HG02870 (cell line): ENCODE data around the gene NOS1.
"Not testable (repeated sequence)": the region's sequence is repeated elsewhere in the genome, so short reads cannot be mapped to it uniquely, and the experiment has no call there.

ENCODE experiments used
- ATAC-seq: cut with Tn5 transposase; IDR thresholded peaks from one replicate; pipeline ENCODE4 v1.9.1; 2021; ENCODE audit warnings: mild to moderate bottlenecking, moderate library complexity; ENCODE audit not compliant: unreplicated experiment

NOS1 gene

DNA sequence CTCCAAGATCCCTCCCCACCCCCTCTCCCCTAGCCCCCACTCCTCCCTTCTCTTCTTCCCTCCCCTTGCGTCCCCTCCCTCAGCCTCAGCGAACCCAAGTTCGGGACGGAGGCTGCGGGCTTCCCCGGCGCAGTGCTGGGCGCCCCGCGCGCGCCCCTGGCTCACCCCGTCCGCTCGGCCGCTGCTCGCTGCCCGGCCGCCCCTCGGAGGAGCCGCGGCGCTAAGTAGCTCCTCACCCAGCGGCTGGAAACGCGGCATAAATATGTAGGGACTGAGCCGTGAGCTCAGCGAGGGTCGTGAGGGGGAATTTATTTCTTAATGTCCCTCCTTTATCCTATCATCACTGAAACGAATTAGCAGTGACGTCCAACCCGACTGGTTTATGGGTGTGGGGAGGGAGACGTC is at the start of gene NOS1:
Gene NOS1, minus strand, starts transcription at position 280 of the 405 bp plus-strand sequence. CDS start 30,557 bp downstream, outside the sequence.
- ATAC-seq: no peak

DNA sequence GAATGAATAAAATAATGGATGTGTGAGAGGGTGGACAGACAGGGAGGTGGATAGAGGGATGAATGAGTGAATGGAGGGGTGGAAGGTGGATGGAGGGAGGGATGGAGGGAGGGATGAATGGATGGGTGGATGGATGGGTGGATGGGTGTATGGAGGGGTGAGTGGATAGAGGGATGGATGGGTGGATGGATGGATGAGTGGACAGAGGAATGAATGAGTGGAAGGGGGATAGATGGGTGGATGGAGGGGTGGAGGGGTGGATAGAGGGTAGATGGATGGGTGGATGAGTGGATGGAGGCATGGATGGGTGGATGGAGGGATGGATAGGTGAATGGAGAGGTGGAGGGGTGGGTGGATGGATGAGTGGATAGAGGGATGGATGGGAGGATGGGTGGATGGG is 47.9 kb upstream of the NOS1 start:
- ATAC-seq: no peak

DNA sequence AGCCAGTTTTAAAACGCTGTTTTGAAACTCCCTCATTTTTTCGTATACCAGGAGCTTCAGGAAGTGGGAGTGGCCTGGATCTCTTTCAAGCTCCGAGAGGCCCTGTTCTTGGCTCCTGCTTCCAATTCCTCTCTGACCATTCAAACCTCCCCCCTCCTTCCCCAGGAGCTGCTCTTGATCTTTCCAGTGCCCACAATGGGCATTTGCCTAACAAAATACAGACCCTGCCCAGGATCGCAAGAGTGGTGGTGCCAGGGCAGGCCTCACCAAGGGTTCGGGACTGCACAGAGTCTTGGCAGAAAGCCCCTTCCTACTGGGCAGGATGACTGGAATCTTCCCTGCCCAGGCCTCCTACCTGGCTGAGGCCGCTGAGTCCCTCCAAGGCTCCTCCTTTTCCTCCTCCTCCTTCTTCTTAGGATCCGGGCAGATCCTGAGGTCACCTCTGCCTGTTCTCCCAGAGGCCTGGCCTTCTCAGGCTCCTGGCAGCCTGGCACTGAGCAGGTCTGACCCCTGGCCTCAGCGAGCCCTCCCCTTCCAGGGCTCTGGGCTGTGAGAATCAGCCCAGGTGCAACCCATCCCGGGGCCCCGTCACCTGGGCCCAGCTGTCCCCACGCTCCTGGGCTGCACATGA is 46.9 kb upstream of the NOS1 start:
- no peak for ATAC-seq

DNA sequence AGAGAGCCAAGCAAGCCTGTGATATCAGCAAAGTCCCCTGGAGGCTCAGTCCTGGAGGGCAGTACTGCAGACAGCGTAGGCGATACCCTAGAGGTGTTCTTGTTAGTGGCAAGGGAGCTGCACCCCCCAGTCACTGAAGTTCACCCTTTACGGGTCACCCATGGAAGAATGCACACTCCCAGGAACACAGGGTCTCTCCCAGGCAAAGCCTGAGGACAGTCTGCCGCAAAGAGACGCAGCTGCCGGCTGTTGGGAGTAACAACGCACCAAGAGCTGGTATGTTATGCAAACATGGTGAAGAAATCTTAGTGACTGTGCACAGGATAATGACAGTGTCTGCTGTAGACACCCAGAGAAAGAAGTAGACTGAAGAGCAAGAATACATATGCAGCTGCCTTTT is 43.5 kb upstream of the NOS1 start:
- no peak for ATAC-seq

DNA sequence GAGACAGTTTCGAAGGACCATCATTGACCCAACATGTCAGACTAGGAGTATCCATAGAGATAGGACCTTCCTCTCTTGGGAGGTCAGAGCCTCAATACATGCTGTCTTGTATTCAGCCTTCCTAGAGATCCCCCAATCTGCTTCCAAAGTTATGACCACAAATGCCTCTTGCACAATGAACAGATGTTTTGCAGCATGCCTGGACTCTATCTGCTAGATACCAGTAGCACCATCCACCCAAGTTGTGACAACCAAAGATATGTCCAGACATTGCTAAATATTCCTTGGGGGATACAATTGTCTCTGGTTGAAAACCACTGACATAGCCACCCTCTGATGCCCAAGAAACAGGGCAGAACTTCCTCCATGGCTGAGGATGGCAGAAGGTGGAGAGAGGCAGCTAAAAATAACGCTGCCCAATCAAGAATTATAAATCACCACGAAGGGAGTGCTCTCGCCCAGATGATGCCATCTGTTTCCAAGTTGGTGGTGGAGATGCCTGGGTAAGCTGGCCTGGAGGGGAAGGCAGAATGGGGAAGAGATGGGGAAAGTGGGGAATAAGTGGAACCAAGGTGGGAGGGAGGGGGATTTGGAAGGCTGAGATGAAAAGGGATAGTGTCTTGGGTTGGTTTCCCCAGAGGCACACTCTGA is 42.9 kb upstream of the NOS1 start:
- no peak for ATAC-seq

DNA sequence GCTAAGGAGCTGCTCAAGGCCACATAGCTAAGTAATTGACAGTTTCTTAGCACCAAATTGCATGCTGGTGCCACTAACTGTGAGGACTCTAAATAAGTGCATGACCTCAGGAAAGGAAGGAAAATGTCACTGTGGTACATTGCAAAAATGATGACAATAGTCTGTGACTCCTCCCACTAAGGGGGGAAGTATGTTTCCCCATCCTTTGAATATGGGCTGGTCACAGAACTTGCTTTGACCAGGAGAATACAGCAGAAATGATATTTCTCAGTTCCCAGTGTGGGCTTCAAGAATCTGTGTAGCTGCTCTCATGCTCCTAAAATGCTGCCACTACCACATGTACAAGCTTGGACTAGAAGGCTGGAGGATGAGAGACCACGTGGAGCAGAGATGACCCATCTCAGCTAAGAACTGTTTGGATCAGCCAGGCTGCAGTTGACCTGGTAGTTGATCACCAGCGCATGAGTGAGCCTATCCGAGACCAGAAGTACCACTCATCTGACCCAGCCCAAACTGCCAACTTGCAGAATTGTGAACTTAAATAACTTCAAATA is 42.2 kb upstream of the NOS1 start:
- no peak for ATAC-seq

DNA sequence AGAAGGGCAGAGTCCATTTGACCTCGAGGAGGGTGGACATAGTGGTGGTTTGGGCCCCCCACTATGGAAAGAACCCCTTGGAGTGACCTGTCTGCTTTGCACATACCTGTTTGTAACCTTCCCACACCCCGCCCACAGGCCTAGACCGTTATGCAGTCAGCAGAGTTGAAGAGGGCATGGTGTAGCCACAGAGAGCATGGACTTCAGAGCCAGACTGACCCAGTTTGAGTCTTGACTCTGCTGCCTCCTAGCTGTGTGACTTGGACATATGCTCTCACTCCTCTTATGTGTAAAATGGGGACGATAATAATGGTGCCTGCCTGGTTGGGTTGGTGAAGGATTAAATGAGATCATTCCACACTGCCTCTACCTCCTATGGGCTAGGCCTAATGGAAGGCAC is 40.9 kb upstream of the NOS1 start:
- ATAC-seq: no peak

DNA sequence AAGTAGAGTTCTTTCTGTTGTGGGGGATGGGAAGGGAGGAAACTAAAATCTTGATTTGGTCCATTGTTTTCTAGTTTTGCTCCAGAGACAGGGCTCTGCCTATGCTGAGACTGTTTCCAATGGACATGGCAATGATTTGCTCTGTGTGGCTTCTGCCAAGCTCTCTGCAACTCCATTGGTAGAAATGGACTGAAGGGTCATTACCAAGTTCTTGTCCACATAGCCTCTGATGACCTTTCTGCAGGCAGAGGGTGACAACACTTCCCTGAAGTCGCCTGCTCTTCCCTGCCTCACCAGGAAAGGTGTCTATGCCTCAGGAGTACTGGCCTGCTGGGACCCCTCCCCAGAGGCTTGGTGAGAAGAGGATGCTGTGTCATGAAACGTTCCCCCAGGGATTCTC is 39.5 kb upstream of the NOS1 start:
- no peak for ATAC-seq

DNA sequence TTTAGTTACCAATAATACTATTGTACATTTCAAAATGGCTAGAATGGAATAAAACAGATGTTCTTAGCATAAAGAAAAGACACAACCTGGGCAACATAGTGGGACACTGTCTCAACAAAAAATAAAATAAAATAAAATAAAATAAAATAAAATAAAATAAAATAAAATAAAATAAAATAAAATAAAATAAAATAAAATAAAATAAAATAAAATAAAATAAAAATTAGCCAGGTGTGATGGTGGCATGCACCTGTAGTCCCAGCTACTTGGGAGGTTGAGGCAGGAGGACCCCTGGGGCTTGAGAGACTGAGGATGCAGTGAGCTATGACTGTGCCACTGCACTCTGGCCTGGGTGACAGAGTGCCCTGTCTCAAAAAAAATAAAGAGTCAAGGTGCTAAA is 37.1 kb upstream of the NOS1 start:
- ATAC-seq: not testable (repeated sequence)

DNA sequence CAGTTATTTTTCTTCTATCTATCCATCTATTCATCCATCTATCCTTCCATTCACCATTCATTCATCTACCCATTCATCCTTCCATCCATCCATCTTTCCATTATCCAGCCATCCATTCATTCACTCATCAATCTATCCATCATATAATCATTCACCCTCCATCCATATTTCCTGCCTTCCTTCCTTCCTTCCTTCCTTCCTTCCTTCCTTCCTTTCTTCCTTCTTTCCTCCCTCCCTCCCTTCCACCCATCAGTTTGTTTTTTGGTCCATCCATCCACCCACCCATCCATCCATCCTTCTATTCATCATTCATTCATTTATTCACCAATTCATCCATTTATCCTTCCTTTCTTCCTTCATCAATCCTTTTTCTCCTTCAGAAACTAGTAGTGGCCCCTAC is 34.3 kb upstream of the NOS1 start:
- no peak for ATAC-seq

DNA sequence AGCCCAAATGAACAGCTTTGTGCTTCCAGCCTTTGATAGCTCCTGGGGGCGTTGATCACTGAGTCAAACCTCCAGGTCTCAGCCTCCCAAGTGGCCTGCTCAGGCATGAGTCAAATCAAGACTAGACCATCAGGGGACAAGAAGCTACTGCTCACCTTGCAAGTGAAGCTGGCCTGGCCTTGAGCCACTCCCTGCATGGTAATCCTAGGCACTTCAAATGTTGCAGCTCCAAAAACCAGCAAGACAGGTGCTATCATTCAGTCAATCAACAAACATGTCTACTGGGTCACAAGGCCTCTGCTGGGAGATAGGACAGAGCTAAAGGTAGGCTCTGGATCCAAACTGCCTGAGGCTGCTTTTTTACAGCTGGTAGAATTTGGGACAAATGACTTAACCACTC is 33.1 kb upstream of the NOS1 start:
- no peak for ATAC-seq

DNA sequence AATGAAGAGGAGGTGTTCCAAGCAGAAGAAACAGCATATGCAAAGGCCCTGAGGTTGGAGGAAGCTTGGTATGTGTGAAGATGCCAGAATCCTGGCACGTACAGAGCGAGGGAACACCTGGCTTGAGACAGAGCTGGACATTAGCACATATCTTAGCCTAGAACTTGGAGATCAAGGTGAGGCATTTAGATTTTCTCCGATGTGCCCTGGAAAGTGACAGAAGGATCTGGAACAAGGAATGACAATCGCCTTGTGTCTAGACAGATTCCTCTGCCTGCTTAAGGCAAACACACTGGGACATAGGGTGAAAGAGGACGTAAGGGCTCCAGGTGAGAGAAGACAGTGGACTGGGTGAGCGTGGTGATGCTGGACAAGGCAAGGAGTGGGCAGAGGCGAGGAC is 32.2 kb upstream of the NOS1 start:
- ATAC-seq: no peak

DNA sequence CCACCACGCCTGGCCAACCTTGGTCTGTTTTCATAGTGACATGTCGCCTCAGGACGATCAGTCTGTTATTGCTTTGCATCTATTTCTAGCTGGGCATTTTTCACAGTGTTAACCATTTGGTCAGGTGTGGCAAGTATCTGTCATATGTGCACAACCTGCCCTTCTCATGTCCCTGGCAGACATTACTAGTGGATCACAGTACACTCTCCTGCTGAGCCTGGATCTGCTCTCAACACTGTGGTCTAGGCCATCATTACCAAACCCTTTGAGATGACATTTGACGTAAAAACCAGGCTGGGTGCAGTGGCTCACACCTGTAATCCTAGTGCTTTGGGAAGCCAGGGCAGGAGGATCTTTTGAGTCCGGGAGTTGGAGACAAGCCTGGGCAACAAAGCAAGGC is 29.4 kb upstream of the NOS1 start:
- no peak for ATAC-seq

DNA sequence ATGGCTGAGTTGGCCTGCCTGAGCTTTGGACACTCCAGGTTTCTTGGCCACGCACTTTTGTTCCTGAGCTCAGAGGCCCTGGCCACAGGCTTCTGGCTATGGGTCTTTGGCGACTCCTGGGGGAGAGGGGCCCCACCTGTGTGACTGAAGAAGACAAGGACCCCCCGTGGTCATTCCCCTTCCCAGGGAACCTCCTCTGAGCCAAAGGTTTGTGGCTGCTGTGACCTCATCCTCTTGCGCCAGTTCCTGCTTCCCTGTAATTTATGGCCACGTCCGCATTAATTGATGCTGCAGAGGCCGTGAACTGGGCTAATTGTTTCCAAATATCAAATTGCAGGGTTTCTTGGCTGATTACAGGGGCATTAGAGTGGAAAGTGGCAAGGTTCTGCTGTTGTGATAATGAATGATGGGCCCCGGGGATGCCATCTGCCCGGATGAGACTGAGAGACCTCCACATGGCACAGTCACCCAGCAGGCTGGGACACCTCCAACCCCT is 27.6 kb upstream of the NOS1 start:
- ATAC-seq: no peak

DNA sequence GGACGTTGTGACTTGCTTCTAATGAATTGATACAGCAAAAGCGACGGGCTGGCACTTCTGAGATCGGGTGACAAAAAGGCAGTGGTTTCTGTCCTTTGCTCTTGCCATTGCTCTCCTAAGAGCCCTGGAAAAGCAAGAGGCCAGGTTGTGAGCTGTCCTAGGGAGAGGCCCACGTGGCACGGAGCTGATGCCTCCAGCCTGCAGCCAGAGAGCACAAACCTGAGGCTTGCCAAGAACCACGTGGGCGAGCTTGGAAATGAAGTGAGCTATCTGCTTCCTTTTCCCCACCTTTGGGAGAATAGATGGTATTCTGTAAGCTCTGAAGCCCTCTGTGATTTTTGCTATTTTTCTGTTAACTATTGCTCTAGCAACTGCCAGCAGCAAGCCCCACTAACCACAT is 26.4 kb upstream of the NOS1 start:
- ATAC-seq: no peak

DNA sequence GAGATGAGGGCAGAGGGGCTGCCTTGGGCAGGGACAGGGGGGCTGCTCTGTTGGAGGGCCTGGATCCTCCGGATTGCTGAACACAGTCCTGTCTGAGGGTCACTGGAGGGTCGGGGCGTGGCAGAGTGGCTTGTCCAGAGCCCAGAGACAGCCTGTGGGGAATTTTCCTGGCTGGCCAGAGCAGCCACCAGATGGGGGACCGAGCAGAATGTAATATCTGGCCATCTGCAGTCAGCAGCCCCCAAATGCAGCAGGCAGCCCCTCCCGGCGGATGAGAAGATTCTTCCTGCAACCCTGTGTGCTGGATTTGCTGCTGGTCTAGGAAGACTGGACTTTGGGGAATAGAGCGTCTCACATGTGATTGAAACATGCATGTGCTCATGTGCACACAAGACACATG is 23.3 kb upstream of the NOS1 start:
- ATAC-seq: no peak

DNA sequence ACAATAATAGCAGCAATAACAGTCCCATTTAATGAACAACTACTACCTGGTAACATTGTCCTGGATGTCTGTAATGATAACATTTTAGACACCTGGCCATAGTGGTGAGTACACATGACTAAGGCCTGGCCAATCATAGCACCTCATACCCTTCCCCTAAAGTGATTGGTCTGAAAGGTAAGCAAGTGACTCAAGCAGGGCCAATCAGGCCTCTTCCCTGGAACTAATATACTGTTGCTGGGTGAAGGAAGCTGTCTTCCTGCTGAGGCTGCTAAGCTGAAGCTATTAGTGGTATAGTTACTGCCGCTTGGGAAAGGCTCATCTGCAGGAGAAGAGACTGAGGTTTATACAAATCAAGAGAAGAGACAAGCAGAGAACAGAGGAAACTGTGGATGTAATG is 18.7 kb upstream of the NOS1 start:
- ATAC-seq: no peak

DNA sequence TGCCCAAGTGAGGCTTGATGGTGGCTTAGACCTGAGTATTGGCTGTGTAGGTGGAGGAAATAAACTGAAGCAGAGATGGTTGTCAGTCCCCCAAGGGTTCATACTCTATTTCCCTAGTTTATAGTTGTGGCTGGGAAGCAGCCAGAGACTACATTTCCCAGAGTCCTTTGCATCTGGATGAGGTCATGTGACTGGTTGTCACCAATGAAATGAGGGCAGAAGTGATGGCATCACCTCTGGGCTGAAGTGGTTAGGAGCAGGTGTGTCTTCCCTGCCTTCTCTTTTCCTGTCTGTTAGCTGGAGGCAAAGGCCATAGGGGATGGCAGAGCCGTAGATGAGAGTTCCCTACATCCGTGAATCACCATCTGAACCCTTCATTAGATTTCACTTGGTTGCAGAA is 16.3 kb upstream of the NOS1 start:
- no peak for ATAC-seq

DNA sequence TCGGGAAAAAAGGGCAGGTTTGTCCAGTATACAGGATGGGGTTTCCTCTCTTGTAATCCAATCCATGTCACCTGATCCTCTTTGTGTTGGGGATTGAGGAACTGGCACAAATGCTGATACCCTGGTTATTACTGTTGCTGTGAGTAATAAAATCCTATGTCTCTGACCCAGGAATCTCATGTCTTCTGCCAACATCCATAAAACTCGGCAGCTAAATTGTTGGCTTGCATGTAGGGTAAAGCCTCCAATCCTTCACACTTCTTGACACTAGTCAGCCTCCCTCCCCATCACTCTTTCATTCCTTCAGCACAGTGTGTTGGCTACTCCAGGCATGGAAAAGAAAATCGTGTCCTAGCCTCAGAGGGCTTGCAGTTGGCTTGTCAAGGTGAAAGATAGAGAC is 9.2 kb upstream of the NOS1 start:
- ATAC-seq: no peak

DNA sequence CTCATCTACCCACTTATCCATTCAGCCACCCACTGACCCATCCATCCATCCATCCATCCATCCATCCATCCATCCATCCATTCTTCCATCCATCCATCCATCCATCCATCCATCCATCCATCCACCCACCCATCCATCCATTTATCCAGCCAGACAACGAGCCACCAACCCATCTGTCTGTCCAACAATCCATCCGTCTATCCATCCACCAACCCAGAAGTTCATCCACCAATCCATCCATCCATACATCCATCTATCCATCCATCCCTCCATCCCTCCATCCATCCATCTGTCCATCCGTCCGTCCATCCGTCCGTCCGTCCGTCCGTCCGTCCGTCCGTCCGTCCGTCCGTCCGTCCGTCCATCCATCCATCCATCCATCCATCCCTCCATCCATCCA is 8.6 kb upstream of the NOS1 start:
- not testable (repeated sequence) for ATAC-seq

DNA sequence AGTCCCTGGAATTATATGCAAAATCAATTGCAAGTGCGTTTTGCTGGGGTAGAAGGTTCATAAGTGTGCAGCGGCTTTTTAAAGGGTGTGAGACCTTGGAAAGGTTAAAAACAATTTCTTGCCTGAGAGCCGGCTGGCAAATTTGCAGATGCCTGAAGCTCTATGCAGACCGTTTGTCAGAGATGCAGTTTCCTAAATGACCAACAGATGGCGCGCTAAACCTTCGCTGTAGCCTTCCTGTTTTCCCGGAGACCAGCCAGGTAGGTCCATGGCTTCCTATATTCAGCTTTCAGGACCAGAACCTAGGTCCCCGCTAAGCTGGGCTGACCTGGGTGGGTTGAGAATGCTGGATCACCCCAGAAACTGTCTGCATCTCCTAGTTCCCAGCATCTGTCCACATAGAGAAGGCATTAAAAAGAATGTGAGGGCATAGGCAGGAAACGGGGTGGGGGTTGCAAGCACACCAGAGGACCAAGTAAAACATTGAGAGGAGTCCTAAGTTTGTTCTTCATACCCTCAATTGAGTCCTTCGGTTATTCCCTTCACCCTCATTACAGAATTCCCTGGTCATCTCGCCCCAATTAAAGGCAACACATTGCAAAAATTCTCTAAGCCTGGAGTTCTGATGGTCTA is 5.7 kb upstream of the NOS1 start:
- no peak for ATAC-seq

DNA sequence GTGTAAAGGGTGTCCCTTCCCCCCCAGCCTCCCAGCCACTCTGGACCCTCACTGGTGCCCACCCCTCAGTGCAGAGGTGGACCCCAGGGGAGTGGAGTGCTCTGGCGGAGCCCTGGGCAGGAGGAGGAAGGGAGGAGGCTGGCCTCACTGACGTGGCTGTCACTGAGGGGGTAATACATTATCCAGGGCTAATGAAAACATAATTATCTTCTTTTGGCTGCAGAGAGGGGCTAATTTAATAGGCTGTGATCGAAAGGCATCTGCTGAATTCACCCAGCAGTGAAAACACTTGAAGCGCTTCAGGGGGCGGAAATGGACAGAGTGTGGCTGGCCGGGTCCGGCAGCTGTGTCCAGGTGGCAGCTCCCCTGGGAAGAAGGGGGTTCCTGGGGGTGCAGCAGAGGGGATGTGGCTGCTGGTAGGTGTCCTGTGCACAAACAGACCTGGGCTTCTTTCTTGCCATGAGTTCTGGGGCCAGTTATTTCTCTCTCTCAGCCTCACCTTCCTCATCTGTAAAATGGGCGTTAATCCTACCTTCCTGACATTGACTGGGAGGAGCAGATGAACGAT is 3.7 kb upstream of the NOS1 start:
- ATAC-seq: no peak
